ENCODE data around the gene LRRC32. TPM values are rescaled to one million over a fixed set of nuclear protein-coding genes. Genes with fewer than 3 reads are reported as not detected.

The LRRC32 gene
- total and polyA plus RNA-seq, 2 experiments from 2014 or later = 0.42 to 0.58 TPM

DNA sequence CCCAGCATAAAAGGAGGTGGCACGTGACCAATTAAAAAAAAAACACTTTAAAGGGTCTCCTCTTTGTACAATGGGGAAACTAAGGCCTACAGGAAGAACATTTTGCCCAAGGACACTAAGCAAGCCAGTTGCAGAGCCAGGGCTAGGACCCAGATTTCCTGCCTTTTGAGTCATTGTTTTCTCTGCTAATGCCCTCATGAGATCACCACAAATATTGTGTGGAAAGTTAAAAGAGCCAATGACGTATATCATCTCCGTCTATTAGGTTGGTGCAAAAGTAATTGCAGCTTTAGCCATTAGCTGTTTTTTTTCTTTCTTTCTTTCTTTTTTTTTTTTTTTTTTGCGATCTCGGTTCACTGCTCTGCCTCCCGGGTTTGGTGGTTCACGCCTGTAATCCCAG is 24.1 kb upstream of the LRRC32 start:
- Histone ChIP-seq H3K4me3 (no peak overlapping the region), H3K4me2 (no peak overlapping the region), H3K27me3 (ENCODE audit: insufficient read depth) (no peaks in the 10 kb centered on the region), H3F3A (replicated peaks; ENCODE audit: low read depth) (0 out of 2 replicates have a peak, but pooled peaks cover 4% of the 10 kb centered on the region), H3K79me2 (replicated peaks; ENCODE audit: insufficient read depth) (no peaks in the 10 kb centered on the region), H3K9me2 (ENCODE audit: insufficient read depth) (no peaks in the 10 kb centered on the region), H3K27ac (ENCODE audit: low read depth) (no peak overlapping the region), H3K36me3 (ENCODE audit: insufficient read depth) (no peaks in the 10 kb centered on the region), H3K4me1 (ENCODE audit: insufficient read depth) (peaks cover 10% of the 10 kb centered on the region), H4K20me1 (replicated peaks; ENCODE audit: insufficient read depth) (no peaks in the 10 kb centered on the region), H2AFZ (no peak overlapping the region)
- H3K9me3 Mint-ChIP-seq = no peaks in the 10 kb centered on the region; the same call in 2 of the 3 replicates
- H3K4me1 Mint-ChIP-seq = peaks cover 14% of the 10 kb centered on the region
- H3K27ac Mint-ChIP-seq = no peak overlapping the region
- no peak overlapping the region for H3K4me3 Mint-ChIP-seq
- H3K27me3 Mint-ChIP-seq (ENCODE audit: insufficient read depth, low read depth, poor library complexity) = peaks cover 10% of the 10 kb centered on the region
- ATAC-seq (no peak), DNase-seq (ENCODE audit: low spot score) (no peak)
- TF ChIP-seq ZNF114 (CRISPR knock-in tag; IDR thresholded peaks at IDR 0.05) (no peak), ZNF331 (CRISPR knock-in tag; IDR thresholded peaks at IDR 0.05; ENCODE audit: low read depth) (no peak), EZH2 (IDR thresholded peaks at IDR 0.05; ENCODE audit: low read depth, unreplicated experiment) (no peak), EZH2phosphoT487 (IDR thresholded peaks at IDR 0.05; ENCODE audit: unreplicated experiment) (no peak), STAT1 (IDR thresholded peaks at IDR 0.05; ENCODE audit: unreplicated experiment) (no peak), JUNB (IDR thresholded peaks at IDR 0.05; ENCODE audit: unreplicated experiment) (no peak)
- TF ChIP-seq, protein P1, sequence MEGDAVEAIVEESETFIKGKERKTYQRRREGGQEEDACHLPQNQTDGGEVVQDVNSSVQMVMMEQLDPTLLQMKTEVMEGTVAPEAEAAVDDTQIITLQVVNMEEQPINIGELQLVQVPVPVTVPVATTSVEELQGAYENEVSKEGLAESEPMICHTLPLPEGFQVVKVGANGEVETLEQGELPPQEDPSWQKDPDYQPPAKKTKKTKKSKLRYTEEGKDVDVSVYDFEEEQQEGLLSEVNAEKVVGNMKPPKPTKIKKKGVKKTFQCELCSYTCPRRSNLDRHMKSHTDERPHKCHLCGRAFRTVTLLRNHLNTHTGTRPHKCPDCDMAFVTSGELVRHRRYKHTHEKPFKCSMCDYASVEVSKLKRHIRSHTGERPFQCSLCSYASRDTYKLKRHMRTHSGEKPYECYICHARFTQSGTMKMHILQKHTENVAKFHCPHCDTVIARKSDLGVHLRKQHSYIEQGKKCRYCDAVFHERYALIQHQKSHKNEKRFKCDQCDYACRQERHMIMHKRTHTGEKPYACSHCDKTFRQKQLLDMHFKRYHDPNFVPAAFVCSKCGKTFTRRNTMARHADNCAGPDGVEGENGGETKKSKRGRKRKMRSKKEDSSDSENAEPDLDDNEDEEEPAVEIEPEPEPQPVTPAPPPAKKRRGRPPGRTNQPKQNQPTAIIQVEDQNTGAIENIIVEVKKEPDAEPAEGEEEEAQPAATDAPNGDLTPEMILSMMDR (conservative IDR thresholded peaks at IDR 0.05; ENCODE audit: low read depth in 2 of 2) = no peak
- H3K36me3 Mint-ChIP-seq (ENCODE audit: low read depth) = no peaks in the 10 kb centered on the region

DNA sequence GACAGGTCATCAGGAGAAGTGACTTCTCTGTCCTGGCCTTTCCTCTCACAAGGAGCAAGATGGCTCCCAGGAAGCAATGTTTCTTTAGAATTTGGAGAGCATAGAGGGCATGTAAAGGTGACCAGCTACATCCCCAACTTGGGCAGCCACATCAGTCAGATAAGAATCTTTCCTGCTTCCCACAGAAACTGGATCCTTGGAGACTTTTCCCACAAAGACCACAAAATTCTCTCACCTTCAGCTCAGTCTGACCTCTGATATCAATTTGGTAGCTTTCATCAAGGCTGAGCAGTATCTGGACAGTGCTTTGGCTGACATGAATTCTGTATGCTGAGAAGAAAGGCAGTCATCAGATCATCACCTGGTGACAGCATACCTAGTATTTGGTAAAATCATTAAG is 23.3 kb upstream of the LRRC32 start:
- Histone ChIP-seq H3K9me2 (ENCODE audit: insufficient read depth) (no peaks in the 10 kb centered on the region), H3K27me3 (ENCODE audit: insufficient read depth) (no peaks in the 10 kb centered on the region), H3K36me3 (ENCODE audit: insufficient read depth) (no peaks in the 10 kb centered on the region), H3K4me1 (ENCODE audit: insufficient read depth) (peaks cover 5% of the 10 kb centered on the region), H3K4me3 (no peak overlapping the region), H3K27ac (ENCODE audit: low read depth) (no peak overlapping the region), H3F3A (replicated peaks; ENCODE audit: low read depth) (0 out of 2 replicates have a peak, but pooled peaks cover 4% of the 10 kb centered on the region), H3K79me2 (replicated peaks; ENCODE audit: insufficient read depth) (no peaks in the 10 kb centered on the region), H3K4me2 (no peak overlapping the region), H4K20me1 (replicated peaks; ENCODE audit: insufficient read depth) (no peaks in the 10 kb centered on the region), H2AFZ (no peak overlapping the region)
- ATAC-seq (no peak), DNase-seq (ENCODE audit: low spot score) (no peak)
- Mint-ChIP-seq H3K36me3 (ENCODE audit: low read depth) (no peaks in the 10 kb centered on the region), H3K27me3 (ENCODE audit: insufficient read depth, low read depth, poor library complexity) (peaks cover 11% of the 10 kb centered on the region), H3K9me3 (no peaks in the 10 kb centered on the region; the same call in 2 of the 3 replicates), H3K27ac (no peak overlapping the region), H3K4me3 (no peak overlapping the region), H3K4me1 (peaks cover 6% of the 10 kb centered on the region)
- no peak for TF ChIP-seq POLR2AphosphoS5 (IDR thresholded peaks at IDR 0.05; ENCODE audit: low read depth)
- TF ChIP-seq, protein P2, sequence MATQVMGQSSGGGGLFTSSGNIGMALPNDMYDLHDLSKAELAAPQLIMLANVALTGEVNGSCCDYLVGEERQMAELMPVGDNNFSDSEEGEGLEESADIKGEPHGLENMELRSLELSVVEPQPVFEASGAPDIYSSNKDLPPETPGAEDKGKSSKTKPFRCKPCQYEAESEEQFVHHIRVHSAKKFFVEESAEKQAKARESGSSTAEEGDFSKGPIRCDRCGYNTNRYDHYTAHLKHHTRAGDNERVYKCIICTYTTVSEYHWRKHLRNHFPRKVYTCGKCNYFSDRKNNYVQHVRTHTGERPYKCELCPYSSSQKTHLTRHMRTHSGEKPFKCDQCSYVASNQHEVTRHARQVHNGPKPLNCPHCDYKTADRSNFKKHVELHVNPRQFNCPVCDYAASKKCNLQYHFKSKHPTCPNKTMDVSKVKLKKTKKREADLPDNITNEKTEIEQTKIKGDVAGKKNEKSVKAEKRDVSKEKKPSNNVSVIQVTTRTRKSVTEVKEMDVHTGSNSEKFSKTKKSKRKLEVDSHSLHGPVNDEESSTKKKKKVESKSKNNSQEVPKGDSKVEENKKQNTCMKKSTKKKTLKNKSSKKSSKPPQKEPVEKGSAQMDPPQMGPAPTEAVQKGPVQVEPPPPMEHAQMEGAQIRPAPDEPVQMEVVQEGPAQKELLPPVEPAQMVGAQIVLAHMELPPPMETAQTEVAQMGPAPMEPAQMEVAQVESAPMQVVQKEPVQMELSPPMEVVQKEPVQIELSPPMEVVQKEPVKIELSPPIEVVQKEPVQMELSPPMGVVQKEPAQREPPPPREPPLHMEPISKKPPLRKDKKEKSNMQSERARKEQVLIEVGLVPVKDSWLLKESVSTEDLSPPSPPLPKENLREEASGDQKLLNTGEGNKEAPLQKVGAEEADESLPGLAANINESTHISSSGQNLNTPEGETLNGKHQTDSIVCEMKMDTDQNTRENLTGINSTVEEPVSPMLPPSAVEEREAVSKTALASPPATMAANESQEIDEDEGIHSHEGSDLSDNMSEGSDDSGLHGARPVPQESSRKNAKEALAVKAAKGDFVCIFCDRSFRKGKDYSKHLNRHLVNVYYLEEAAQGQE (IDR thresholded peaks at IDR 0.05; ENCODE audit: unreplicated experiment) = no peak
- TF ChIP-seq, protein P3, sequence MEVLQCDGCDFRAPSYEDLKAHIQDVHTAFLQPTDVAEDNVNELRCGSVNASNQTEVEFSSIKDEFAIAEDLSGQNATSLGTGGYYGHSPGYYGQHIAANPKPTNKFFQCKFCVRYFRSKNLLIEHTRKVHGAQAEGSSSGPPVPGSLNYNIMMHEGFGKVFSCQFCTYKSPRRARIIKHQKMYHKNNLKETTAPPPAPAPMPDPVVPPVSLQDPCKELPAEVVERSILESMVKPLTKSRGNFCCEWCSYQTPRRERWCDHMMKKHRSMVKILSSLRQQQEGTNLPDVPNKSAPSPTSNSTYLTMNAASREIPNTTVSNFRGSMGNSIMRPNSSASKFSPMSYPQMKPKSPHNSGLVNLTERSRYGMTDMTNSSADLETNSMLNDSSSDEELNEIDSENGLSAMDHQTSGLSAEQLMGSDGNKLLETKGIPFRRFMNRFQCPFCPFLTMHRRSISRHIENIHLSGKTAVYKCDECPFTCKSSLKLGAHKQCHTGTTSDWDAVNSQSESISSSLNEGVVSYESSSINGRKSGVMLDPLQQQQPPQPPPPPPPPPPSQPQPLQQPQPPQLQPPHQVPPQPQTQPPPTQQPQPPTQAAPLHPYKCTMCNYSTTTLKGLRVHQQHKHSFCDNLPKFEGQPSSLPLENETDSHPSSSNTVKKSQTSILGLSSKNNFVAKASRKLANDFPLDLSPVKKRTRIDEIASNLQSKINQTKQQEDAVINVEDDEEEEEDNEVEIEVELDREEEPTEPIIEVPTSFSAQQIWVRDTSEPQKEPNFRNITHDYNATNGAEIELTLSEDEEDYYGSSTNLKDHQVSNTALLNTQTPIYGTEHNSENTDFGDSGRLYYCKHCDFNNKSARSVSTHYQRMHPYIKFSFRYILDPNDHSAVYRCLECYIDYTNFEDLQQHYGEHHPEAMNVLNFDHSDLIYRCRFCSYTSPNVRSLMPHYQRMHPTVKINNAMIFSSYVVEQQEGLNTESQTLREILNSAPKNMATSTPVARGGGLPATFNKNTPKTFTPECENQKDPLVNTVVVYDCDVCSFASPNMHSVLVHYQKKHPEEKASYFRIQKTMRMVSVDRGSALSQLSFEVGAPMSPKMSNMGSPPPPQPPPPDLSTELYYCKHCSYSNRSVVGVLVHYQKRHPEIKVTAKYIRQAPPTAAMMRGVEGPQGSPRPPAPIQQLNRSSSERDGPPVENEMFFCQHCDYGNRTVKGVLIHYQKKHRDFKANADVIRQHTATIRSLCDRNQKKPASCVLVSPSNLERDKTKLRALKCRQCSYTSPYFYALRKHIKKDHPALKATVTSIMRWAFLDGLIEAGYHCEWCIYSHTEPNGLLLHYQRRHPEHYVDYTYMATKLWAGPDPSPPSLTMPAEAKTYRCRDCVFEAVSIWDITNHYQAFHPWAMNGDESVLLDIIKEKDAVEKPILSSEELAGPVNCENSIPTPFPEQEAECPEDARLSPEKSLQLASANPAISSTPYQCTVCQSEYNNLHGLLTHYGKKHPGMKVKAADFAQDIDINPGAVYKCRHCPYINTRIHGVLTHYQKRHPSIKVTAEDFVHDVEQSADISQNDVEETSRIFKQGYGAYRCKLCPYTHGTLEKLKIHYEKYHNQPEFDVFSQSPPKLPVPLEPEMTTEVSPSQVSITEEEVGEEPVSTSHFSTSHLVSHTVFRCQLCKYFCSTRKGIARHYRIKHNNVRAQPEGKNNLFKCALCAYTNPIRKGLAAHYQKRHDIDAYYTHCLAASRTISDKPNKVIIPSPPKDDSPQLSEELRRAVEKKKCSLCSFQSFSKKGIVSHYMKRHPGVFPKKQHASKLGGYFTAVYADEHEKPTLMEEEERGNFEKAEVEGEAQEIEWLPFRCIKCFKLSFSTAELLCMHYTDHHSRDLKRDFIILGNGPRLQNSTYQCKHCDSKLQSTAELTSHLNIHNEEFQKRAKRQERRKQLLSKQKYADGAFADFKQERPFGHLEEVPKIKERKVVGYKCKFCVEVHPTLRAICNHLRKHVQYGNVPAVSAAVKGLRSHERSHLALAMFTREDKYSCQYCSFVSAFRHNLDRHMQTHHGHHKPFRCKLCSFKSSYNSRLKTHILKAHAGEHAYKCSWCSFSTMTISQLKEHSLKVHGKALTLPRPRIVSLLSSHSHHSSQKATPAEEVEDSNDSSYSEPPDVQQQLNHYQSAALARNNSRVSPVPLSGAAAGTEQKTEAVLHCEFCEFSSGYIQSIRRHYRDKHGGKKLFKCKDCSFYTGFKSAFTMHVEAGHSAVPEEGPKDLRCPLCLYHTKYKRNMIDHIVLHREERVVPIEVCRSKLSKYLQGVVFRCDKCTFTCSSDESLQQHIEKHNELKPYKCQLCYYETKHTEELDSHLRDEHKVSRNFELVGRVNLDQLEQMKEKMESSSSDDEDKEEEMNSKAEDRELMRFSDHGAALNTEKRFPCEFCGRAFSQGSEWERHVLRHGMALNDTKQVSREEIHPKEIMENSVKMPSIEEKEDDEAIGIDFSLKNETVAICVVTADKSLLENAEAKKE (CRISPR knock-in tag; IDR thresholded peaks at IDR 0.05) = no peak
